Parietal lobe (tissue), 2 donors: ENCODE measurements around the gene ABCA9. TPM values are rescaled to one million over a fixed set of nuclear protein-coding genes. Genes with fewer than 3 reads are reported as not detected.

ENCODE experiments used
- small RNA-seq: library from RNA; depleted of rRNA; stranded (forward); fragments of <200 nt; gene quantifications from one replicate; pipeline ENCODE3, GENCODE V24; 2014; ENCODE audit warnings: low replicate concordance
- total RNA-seq: library from RNA; depleted of rRNA; stranded (reverse); fragments of >200 nt; gene quantifications from one replicate; pipeline ENCODE4 v1.2.3, GENCODE V29; 2014

Gene ABCA9
- 4.4 TPM for total RNA-seq

GRCh38 chr17:69060822-69061221 is at the start of gene ABCA9:
Gene ABCA9, minus strand, starts transcription at chr17:69060927. Its CDS starts 9,801 bp downstream, at chr17:69051126.

GRCh38 chr17:68955181-68955841 is 105.4 kb downstream of the ABCA9 start, which contains the start of gene ABCA8:
Gene ABCA8, minus strand, starts transcription at chr17:68955392. Its CDS starts 13,358 bp downstream, at chr17:68942034.

Small RNA genes within 50 kb of the gene (small RNA-seq; reads per million reads assigned to genes)
- not detected for gene MIR4524B

Other genes with a start within 250 kb of the ABCA9 start
- 3.8 TPM for gene ABCA8, start 105.5 kb downstream of the ABCA9 start, total RNA-seq
- 11.3 TPM for gene ABCA6, start 81.0 kb upstream of the ABCA9 start, total RNA-seq
- gene ABCA10, start 167.9 kb upstream of the ABCA9 start, total RNA-seq, result 4.1 TPM